IPS-11a (cell line): ENCODE data around the gene XXYLT1.
"Not testable (repeated sequence)": the region's sequence is repeated elsewhere in the genome, so short reads cannot be mapped to it uniquely, and the experiment has no call there.

ENCODE experiments used
- H3K4me3 ChIP-seq: one replicate; pipeline ENCODE4 v1.5.1; 2013; ENCODE audit warnings: low read depth, low read length, control low read depth

XXYLT1 gene

GRCh38 chr3:195117978-195118581 lies 152.9 kb downstream of the XXYLT1 start:
- H3K4me3 ChIP-seq = no peak overlapping the region

- H3K4me3 ChIP-seq = no peak overlapping the region
Measured at GRCh38 chr3:195116407-195117185, 154.4 kb downstream of the XXYLT1 start.

GRCh38 chr3:195115600-195116406 lies 155.2 kb downstream of the XXYLT1 start:
- no peak overlapping the region for H3K4me3 ChIP-seq

- no peak overlapping the region for H3K4me3 ChIP-seq
Measured at GRCh38 chr3:195114786-195115599, 156.0 kb downstream of the XXYLT1 start.

- H3K4me3 ChIP-seq = no peak overlapping the region
Measured at GRCh38 chr3:195113536-195114425, 157.2 kb downstream of the XXYLT1 start.

GRCh38 chr3:195113048-195113447 lies 157.9 kb downstream of the XXYLT1 start:
- H3K4me3 ChIP-seq = no peak overlapping the region

- no peak overlapping the region for H3K4me3 ChIP-seq
Measured at GRCh38 chr3:195112361-195112791, 158.6 kb downstream of the XXYLT1 start.

GRCh38 chr3:195111766-195112165 lies 159.2 kb downstream of the XXYLT1 start:
- no peak overlapping the region for H3K4me3 ChIP-seq

GRCh38 chr3:195111319-195111705 lies 159.6 kb downstream of the XXYLT1 start:
- no peak overlapping the region for H3K4me3 ChIP-seq

- H3K4me3 ChIP-seq = no peak overlapping the region
Measured at GRCh38 chr3:195110647-195111318, 160.2 kb downstream of the XXYLT1 start.

- no peak overlapping the region for H3K4me3 ChIP-seq
Measured at GRCh38 chr3:195109098-195109657, 161.8 kb downstream of the XXYLT1 start.

- H3K4me3 ChIP-seq = no peak overlapping the region
Measured at GRCh38 chr3:195107593-195107992, 163.4 kb downstream of the XXYLT1 start.

GRCh38 chr3:195107031-195107430 lies 163.9 kb downstream of the XXYLT1 start:
- H3K4me3 ChIP-seq = not testable (repeated sequence)

- no peak overlapping the region for H3K4me3 ChIP-seq
Measured at GRCh38 chr3:195106418-195106906, 164.5 kb downstream of the XXYLT1 start.

GRCh38 chr3:195105841-195106417 lies 165.0 kb downstream of the XXYLT1 start:
- no peak overlapping the region for H3K4me3 ChIP-seq

GRCh38 chr3:195105389-195105788 lies 165.6 kb downstream of the XXYLT1 start:
- no peak overlapping the region for H3K4me3 ChIP-seq

GRCh38 chr3:195104340-195104739 lies 166.6 kb downstream of the XXYLT1 start:
- H3K4me3 ChIP-seq = no peak overlapping the region

GRCh38 chr3:195103623-195104022 lies 167.3 kb downstream of the XXYLT1 start:
- no peak overlapping the region for H3K4me3 ChIP-seq
